ENCODE data around the gene DSC3. TPM values are rescaled to one million over a fixed set of nuclear protein-coding genes. Genes with fewer than 3 reads are reported as not detected.

Gene DSC3
- total RNA-seq, 1 experiment from 2014 or later, result 4.5 TPM

DNA sequence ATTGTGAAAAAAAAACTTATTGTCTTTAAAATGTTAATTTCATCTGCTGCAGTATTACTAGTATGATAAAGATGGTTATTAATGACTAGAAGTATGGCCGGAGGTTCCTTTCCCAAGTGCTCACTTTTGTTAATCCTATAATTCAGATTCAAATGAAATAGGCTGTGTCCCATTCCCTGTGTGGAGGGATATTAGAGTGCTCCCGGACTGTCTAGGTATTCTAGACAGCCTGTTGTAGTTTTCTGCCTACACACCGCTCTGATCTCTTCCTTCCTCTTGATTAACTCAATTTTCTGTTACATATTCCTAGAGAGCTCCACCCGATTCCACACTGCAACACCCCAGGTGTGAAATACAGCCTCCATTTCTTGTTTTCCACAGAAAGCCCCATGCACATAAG, 15.4 kb upstream of the DSC3 start:
- no peak overlapping the region for H3K4me3 ChIP-seq (ENCODE audit: low read depth, low read length)
- H3K4me1 ChIP-seq, result no peaks in the 10 kb centered on the region
- Mint-ChIP-seq H3K36me3 (ENCODE audit: insufficient read depth, unreplicated experiment) (peaks cover 6% of the 10 kb centered on the region), H3K27me3 (ENCODE audit: insufficient read depth, unreplicated experiment) (no peaks in the 10 kb centered on the region), H3K27ac (ENCODE audit: unreplicated experiment) (no peak overlapping the region), H3K9me3 (ENCODE audit: unreplicated experiment) (no peaks in the 10 kb centered on the region), H3K4me3 (ENCODE audit: unreplicated experiment) (no peak overlapping the region), H3K4me1 (ENCODE audit: low read depth, unreplicated experiment) (no peaks in the 10 kb centered on the region)
- no peaks in the 10 kb centered on the region for H3K27me3 ChIP-seq (replicated peaks; ENCODE audit: control insufficient read depth, insufficient read depth, low read length)
- TF ChIP-seq, protein P1, sequence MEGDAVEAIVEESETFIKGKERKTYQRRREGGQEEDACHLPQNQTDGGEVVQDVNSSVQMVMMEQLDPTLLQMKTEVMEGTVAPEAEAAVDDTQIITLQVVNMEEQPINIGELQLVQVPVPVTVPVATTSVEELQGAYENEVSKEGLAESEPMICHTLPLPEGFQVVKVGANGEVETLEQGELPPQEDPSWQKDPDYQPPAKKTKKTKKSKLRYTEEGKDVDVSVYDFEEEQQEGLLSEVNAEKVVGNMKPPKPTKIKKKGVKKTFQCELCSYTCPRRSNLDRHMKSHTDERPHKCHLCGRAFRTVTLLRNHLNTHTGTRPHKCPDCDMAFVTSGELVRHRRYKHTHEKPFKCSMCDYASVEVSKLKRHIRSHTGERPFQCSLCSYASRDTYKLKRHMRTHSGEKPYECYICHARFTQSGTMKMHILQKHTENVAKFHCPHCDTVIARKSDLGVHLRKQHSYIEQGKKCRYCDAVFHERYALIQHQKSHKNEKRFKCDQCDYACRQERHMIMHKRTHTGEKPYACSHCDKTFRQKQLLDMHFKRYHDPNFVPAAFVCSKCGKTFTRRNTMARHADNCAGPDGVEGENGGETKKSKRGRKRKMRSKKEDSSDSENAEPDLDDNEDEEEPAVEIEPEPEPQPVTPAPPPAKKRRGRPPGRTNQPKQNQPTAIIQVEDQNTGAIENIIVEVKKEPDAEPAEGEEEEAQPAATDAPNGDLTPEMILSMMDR (IDR thresholded peaks at IDR 0.05; ENCODE audit: insufficient read depth in 1 of 2, low read depth in 1 of 2, low read length in 1 of 2, severe bottlenecking in 1 of 2, unreplicated experiment in 1 of 2), result no peak
- DNase-seq, result no peak
- intact Hi-C loops (cut with micrococcal nuclease; ENCODE audit: unreplicated experiment), result no loop called here
- ChIA-PET POLR2A (no interaction called here), CTCF (no interaction called here)
- BruUV-seq (replicated peaks), result no TSS peak
- H3K36me3 ChIP-seq (ENCODE audit: control insufficient read depth, insufficient read depth, low read length), result no peaks in the 10 kb centered on the region
- no peaks in the 10 kb centered on the region for H3K9me3 ChIP-seq

DNA sequence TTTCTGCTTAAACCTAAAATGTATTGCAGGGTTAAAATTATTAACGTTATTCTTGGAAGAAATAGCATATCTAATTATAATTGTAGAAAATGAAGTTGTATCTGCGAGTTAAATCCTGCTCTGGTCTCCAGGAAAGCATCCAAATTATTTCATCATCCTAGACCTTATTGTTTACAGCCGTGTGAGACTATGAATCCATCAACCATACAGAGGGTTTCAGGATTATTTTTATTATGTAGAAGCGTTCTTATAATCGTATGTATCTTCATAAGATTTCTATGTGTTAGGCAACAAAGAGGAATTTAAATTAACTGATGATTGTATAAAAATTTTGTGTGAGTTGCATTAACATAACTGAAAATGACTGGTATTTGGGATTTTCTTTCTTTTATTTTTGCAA, 14.5 kb upstream of the DSC3 start:
- Histone ChIP-seq H3K36me3 (ENCODE audit: control insufficient read depth, insufficient read depth, low read length) (no peaks in the 10 kb centered on the region), H3K27me3 (replicated peaks; ENCODE audit: control insufficient read depth, insufficient read depth, low read length) (no peaks in the 10 kb centered on the region), H3K4me1 (no peaks in the 10 kb centered on the region), H3K9me3 (no peaks in the 10 kb centered on the region), H3K4me3 (ENCODE audit: low read depth, low read length) (no peak overlapping the region)
- CTCF ChIA-PET, result no interaction called here
- TF ChIP-seq, protein P1 (IDR thresholded peaks at IDR 0.05; ENCODE audit: insufficient read depth in 1 of 2, low read depth in 1 of 2, low read length in 1 of 2, severe bottlenecking in 1 of 2, unreplicated experiment in 1 of 2), result no peak
- Mint-ChIP-seq H3K27me3 (ENCODE audit: insufficient read depth, unreplicated experiment) (no peaks in the 10 kb centered on the region), H3K27ac (ENCODE audit: unreplicated experiment) (no peak overlapping the region), H3K36me3 (ENCODE audit: insufficient read depth, unreplicated experiment) (peaks cover 3% of the 10 kb centered on the region), H3K4me3 (ENCODE audit: unreplicated experiment) (no peak overlapping the region), H3K9me3 (ENCODE audit: unreplicated experiment) (no peaks in the 10 kb centered on the region), H3K4me1 (ENCODE audit: low read depth, unreplicated experiment) (no peaks in the 10 kb centered on the region)
- intact Hi-C loops (cut with micrococcal nuclease; ENCODE audit: unreplicated experiment), result no loop called here
- BruUV-seq (replicated peaks), result no TSS peak
- no peak for DNase-seq
- POLR2A ChIA-PET, result no interaction called here

DNA sequence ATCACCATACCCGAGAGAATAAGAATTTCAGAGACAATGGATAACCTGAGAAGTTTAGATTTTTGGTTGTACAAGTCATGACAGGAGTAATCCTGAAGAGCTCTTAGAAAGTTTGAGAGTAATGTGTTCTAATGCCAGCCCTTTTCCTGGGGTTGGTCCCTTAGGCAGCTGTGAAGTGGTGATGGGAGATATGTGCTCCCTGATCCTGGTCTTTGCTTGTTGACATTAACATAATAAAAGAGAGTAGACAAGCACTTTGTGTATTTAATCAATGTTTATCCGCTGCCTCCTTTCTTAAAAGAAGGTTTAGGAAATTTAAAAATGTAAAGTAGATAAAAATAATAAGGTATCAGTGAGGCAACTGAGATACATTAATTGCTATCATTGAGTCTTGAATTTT, 13.8 kb upstream of the DSC3 start:
- no peaks in the 10 kb centered on the region for H3K4me1 Mint-ChIP-seq (ENCODE audit: low read depth, unreplicated experiment)
- Histone ChIP-seq H3K9me3 (no peaks in the 10 kb centered on the region), H3K4me1 (no peaks in the 10 kb centered on the region), H3K27me3 (replicated peaks; ENCODE audit: control insufficient read depth, insufficient read depth, low read length) (no peaks in the 10 kb centered on the region), H3K36me3 (ENCODE audit: control insufficient read depth, insufficient read depth, low read length) (no peaks in the 10 kb centered on the region), H3K4me3 (ENCODE audit: low read depth, low read length) (no peak overlapping the region)
- H3K27ac Mint-ChIP-seq (ENCODE audit: unreplicated experiment), result no peak overlapping the region
- BruUV-seq (replicated peaks), result no TSS peak
- intact Hi-C loops (cut with micrococcal nuclease; ENCODE audit: unreplicated experiment), result no loop called here
- H3K27me3 Mint-ChIP-seq (ENCODE audit: insufficient read depth, unreplicated experiment), result no peaks in the 10 kb centered on the region
- no peaks in the 10 kb centered on the region for H3K9me3 Mint-ChIP-seq (ENCODE audit: unreplicated experiment)
- H3K4me3 Mint-ChIP-seq (ENCODE audit: unreplicated experiment), result no peak overlapping the region
- no peak for DNase-seq
- TF ChIP-seq, protein P1 (IDR thresholded peaks at IDR 0.05; ENCODE audit: insufficient read depth in 1 of 2, low read depth in 1 of 2, low read length in 1 of 2, severe bottlenecking in 1 of 2, unreplicated experiment in 1 of 2), result no peak
- ChIA-PET POLR2A (no interaction called here), CTCF (interaction anchor here (0.6 kb wide), 1 partner anchor 32 kb away, joined by 3 read pairs; no protein-coding TSS in a partner anchor)
- H3K36me3 Mint-ChIP-seq (ENCODE audit: insufficient read depth, unreplicated experiment), result no peaks in the 10 kb centered on the region

Measured in Caco-2 (cell line).